HEK293 (cell line): ENCODE data around the gene TBPL1.

Experiments used
- MZF1 ChIP-seq: fragments of 450-650 bp; formaldehyde crosslinking; IDR thresholded peaks from 2 replicates; pipeline ENCODE4 v1.5.1; 2017; ENCODE audit warnings: missing biosample characterization, missing genetic modification characterization, borderline replicate concordance
- ZBTB26 ChIP-seq: fragments of 450-650 bp; formaldehyde crosslinking; optimal IDR thresholded peaks from 2 replicates; pipeline ENCODE3; 2016; ENCODE audit warnings: missing biosample characterization, mild to moderate bottlenecking, missing genetic modification characterization
- ZNF24 ChIP-seq: fragments of 450-650 bp; formaldehyde crosslinking; IDR thresholded peaks from 2 replicates; pipeline ENCODE4 v1.5.1; 2016; ENCODE audit warnings: missing biosample characterization, missing genetic modification characterization
- ZNF274 ChIP-seq, 2 experiments: fragments of 200-500 bp in 1 of 2; fragments of 450-650 bp in 1 of 2; sonication (Bioruptor generic) in 1 of 2; formaldehyde crosslinking in 1 of 2; IDR thresholded peaks; 2 replicates each; pipeline versions ENCODE4 v1.5.1 to v1.6.1; 2014 to 2016; ENCODE audit warnings: borderline replicate concordance in 1 of 2, inconsistent platforms in 1 of 2, low read length in 1 of 2, missing biosample characterization in 1 of 2, missing genetic modification characterization in 1 of 2
- TF ChIP-seq, protein P1 (sequence below): fragments of 450-650 bp; formaldehyde crosslinking; IDR thresholded peaks from 2 replicates; pipeline ENCODE4 v1.5.1; 2016; ENCODE audit warnings: missing biosample characterization, missing genetic modification characterization

DNA sequence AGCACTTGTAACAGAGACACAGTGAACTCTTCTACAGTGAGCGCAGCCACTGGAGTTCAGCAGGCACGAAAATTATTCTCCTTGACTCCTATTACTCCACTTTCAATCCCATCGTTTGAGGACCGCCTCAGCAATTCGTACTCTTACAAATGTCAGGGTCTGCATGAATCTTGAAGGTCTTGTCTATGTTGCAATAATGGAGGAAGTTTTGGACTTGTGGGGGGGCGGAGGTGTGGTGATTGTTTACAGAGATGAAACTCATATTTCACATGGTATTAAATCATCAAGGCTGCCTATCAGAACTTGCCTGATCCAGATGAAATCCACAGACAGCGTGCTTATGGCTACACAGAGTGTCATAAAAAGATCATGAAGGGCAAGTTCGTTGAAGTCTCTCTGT lies 57.4 kb downstream of the TBPL1 start:
- TF ChIP-seq ZNF274 (IDR thresholded peaks at IDR 0.05; ENCODE audit: low read length) (no peak), ZNF274 (tag by site-specific recombination; IDR thresholded peaks at IDR 0.05; ENCODE audit: borderline replicate concordance) (no peak), ZNF24 (tag by site-specific recombination) (no peak), MZF1 (tag by site-specific recombination) (no peak), ZBTB26 (tag by site-specific recombination) (no peak)
- TF ChIP-seq, protein P1, sequence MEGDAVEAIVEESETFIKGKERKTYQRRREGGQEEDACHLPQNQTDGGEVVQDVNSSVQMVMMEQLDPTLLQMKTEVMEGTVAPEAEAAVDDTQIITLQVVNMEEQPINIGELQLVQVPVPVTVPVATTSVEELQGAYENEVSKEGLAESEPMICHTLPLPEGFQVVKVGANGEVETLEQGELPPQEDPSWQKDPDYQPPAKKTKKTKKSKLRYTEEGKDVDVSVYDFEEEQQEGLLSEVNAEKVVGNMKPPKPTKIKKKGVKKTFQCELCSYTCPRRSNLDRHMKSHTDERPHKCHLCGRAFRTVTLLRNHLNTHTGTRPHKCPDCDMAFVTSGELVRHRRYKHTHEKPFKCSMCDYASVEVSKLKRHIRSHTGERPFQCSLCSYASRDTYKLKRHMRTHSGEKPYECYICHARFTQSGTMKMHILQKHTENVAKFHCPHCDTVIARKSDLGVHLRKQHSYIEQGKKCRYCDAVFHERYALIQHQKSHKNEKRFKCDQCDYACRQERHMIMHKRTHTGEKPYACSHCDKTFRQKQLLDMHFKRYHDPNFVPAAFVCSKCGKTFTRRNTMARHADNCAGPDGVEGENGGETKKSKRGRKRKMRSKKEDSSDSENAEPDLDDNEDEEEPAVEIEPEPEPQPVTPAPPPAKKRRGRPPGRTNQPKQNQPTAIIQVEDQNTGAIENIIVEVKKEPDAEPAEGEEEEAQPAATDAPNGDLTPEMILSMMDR (tag by site-specific recombination) = no peak
